Measurements from ENCODE around the gene ATP6V1C2.
"Not testable (repeated sequence)": the region's sequence is repeated elsewhere in the genome, so short reads cannot be mapped to it uniquely, and the experiment has no call there.

Gene ATP6V1C2

GRCh38 chr2:10788855-10789254 lies 67.4 kb downstream of the ATP6V1C2 start:
- DNase-seq = no peak

- no peak for DNase-seq
Observed at GRCh38 chr2:10790228-10790973, 69.0 kb downstream of the ATP6V1C2 start.

DNA sequence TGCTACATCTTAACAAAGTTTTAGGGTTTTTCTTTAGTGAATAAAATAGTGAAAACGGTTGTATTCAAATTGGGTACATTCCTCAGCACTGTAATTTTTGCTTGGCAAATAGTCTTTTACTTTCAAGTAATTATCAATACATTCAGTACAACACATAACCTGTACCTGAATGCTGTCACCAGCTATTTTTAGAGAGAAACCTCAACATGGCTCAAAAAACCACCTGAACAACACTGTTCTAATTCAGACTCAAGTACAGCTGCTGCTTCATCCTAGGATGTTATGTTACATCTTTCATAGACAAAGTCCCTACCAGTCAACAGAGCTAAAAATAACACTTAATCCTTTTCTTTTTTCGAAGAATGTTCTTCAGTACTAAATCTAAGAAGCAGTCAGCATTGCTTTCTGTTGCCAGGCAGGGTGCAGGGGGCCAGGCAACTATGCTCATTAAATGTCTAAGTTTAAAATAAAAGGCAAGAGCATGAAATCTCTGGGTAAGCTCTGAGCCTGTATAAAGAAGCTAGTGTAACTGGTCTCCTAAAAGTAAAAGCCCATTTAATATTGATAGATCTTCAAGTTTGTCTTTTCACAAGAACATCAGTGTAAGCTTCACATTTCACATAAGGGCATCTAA lies 70.7 kb downstream of the ATP6V1C2 start:
- no peak for DNase-seq

DNA sequence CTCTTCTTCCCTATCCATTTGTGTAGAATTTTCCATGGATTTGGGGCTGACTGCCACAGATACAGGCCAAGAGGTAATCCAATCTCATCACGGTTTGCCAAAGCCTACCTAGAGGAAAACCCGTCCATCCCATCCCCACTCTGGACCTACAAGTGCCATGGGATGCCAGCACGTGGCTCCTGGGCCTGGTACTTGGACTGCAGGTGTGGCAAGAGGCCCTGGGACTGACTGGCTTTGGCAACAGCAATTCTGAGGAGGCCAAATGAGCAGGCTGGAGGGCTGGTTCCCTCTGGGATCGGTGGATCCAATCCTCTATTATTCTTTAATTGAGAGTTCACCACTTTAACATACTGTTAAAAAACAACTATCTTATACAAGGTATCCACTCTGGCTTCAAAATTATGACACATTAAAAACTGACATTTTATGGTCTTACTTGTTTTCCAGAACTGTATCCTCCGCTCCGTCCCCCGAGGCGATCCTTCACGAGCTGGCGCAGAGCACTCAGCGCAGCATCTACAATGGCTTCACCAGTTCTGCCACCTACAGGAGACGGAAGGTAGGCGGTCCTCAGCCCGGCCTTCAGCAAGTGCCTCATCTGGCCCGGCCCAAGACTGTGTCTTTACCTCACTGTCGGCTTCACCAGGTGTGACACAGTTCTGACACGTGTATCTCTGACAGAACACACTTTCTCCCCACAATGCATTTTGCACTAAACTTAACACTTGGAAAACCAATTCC lies 71.4 kb downstream of the ATP6V1C2 start:
- no peak for DNase-seq

- DNase-seq = no peak
Observed at GRCh38 chr2:10793816-10794215, 72.4 kb downstream of the ATP6V1C2 start.

GRCh38 chr2:10794876-10795275 lies 73.4 kb downstream of the ATP6V1C2 start:
- no peak for DNase-seq

GRCh38 chr2:10795508-10796046 lies 74.1 kb downstream of the ATP6V1C2 start:
- DNase-seq = no peak

GRCh38 chr2:10796703-10797102 lies 75.3 kb downstream of the ATP6V1C2 start:
- no peak for DNase-seq

- DNase-seq = no peak
Observed at GRCh38 chr2:10798783-10799182, 77.4 kb downstream of the ATP6V1C2 start.

DNA sequence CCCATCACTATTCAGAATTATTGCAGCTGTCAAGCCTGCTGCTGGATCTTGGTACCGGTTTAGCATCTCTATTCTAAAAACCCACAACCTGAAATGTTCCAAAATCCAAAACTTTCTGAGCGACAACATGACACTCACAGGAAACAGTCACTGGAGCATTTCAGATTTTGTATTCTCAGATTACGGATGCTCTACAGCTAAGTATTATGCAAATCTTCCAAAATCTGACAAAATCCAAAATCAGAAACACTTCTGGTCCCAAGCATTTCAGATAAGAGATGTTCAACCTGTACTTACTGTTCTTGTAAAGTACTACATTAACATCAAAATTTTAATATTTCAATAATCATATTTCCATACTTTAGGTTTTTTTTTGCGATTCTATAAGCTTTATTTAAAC lies 78.7 kb downstream of the ATP6V1C2 start:
- DNase-seq = no peak

- no peak for DNase-seq
Observed at GRCh38 chr2:10802657-10803056, 81.2 kb downstream of the ATP6V1C2 start.

GRCh38 chr2:10805990-10806389 lies 84.6 kb downstream of the ATP6V1C2 start:
- DNase-seq = not testable (repeated sequence)

DNA sequence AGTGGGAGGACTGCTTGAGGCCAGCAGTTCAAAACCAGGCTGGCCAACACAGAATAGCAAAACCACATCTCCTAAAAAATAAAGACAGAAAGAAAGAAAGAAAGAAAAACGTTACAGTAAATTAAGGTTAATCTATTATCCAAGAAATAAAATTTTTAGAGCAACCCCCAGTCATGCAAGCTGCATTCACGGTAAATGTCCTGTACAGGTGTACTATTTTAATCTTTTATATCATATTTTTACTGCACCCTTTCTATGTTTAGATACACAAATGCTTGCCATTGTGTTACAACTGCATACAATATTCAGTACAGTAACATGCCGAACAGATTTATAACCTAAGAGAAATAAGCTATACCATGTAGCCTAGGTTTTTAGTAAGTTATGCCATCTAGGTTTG lies 85.1 kb downstream of the ATP6V1C2 start:
- DNase-seq = no peak

- DNase-seq = peak; percentile 61
Observed at GRCh38 chr2:10810202-10811161, 89.1 kb downstream of the ATP6V1C2 start.

- DNase-seq = no peak
Observed at GRCh38 chr2:10811517-10811916, 90.1 kb downstream of the ATP6V1C2 start.

GRCh38 chr2:10812362-10813162 lies 91.1 kb downstream of the ATP6V1C2 start, which contains the start of gene PDIA6:
Gene PDIA6, minus strand, starts transcription at chr2:10812785. Its CDS starts 89 bp downstream, at chr2:10812696.
- DNase-seq = peak; percentile 95

DNA sequence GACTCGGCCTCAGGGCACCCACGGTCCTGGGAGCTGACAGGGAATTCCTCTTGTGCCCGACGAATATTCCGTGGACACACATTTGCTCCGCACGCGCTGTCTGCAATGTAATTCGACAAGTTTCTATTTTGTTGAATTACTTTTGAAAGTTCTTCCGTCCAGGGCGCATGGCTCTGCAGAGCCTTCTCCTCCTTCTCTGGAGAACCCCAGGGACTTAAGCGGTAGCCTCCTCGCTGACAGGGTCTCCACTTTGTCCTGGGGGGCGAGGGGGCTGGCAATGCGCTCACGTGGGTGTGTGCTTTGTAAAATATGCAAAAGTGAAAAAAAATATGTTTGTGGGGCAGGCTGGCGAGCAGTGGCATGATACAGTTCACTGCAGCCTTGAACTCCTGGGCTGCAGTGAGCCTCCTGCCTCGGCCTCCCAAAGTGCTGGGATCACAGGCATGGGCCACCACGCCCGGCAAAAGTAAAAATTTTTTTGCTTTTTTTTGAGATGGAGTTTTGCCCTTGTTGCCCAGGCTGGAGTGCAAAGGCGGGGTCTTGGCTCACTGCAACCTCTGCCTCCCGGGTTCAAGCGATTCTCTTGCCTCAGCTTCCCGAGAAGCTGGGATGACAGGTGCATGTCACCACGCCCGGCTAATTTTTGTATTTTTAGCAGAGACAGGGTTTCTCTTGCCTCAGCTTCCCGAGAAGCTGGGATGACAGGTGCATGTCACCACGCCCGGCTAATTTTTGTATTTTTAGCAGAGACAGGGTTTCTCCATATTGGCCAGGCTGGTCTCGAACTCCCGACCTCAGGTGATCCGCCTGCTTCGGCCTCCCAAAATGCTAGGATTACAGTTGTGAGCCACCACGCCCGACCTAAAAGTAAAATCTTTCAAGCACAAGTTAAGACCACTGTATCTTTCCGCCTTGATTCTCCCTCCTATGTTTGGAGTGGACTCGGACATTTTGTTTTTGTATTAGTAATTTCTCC lies 92.0 kb downstream of the ATP6V1C2 start:
- DNase-seq = not testable (repeated sequence)

- DNase-seq = no peak
Observed at GRCh38 chr2:10814142-10814541, 92.7 kb downstream of the ATP6V1C2 start.

- no peak for DNase-seq
Observed at GRCh38 chr2:10814571-10815331, 93.3 kb downstream of the ATP6V1C2 start.
